ENCODE data around the gene NUMB. TPM values are rescaled to one million over a fixed set of nuclear protein-coding genes. Genes with fewer than 3 reads are reported as not detected.
A peak's percentile ranks its signal among the peaks of the same experiment; 100 is the strongest.

The NUMB gene
- total and polyA plus RNA-seq, 2 of the 13 experiments (the other 11 are each of a cell fraction or from before 2014, with no cell fraction given) = 20.3 to 71.1 TPM

DNA sequence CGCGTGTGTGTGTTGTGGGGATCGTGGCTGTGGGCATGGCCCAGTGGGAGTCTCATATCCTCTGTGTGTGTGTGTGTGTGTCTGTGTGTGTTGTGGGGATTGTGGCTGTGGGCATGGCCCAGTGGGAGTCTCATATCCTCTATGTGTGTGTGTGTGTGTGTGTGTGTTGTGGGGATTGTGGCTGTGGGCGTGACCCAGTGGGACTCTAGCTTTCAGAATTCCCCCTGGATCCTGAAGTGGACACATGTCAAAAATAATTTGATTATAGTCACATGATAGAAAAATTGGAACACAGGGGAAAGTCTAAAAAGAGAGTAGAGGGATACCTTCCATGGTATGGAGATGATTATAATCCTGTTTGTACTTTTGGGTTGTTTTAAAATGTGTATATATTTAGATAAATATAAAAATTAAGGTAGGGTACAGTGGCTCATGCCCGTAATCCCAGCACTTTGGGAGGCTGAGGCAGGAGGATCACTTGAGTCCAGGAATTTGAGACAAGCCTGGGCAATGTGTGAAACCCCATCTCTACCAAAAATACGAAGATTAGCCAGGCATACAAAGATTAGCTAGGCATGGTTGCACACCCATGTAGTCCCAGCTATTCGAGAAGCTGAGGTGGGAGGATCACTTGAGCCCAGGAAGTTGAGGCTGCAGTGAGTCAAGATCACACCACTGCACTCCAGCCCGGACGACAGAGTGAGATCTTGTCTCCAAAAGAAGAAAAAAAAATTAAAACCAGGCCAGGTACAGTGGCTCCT is 210.1 kb downstream of the NUMB start:
- Histone ChIP-seq H3K27ac (ENCODE audit: extremely low read length, insufficient read depth, low read length) (no peak overlapping the region), H3K4me2 (ENCODE audit: low read depth, low read length) (no peak overlapping the region), H3K4me1 (ENCODE audit: insufficient read depth, low read length) (no peaks in the 10 kb centered on the region), H4K20me1 (ENCODE audit: insufficient read depth, low read length) (no peaks in the 10 kb centered on the region), H3K79me2 (ENCODE audit: insufficient read depth, low read length) (no peaks in the 10 kb centered on the region), H2AFZ (ENCODE audit: low read length) (no peak overlapping the region), H3K36me3 (replicated peaks in 1 of 2; ENCODE audit: control insufficient read depth in 1 of 2, insufficient read depth in 2 of 2, low read length in 2 of 2) (no peaks in the 10 kb centered on the region), H3K4me3 (replicated peaks in 1 of 3; ENCODE audit: insufficient read depth in 1 of 3, low read depth in 2 of 3, low read length in 3 of 3) (no peak overlapping the region), H3K9me3 (ENCODE audit: low read length) (no peaks in the 10 kb centered on the region), H3K9ac (ENCODE audit: insufficient read depth, low read depth, low read length) (no peak overlapping the region), H3K27me3 (ENCODE audit: control insufficient read depth in 1 of 2, insufficient read depth in 2 of 2, low read length in 2 of 2) (peaks cover 7 to 33% of the 10 kb centered on the region in 2 experiments)
- ATAC-seq (no peak), DNase-seq (ENCODE audit: low spot score) (no peak), FAIRE-seq (no peak)
- no TSS peak for BruUV-seq (replicated peaks)
- no peak for TF ChIP-seq ZBTB44 (CRISPR knock-in tag; IDR thresholded peaks at IDR 0.05)
- TF ChIP-seq SIN3B (IDR thresholded peaks at IDR 0.05; ENCODE audit: low read length) = no peak
- TF ChIP-seq ZNF276 (CRISPR knock-in tag; IDR thresholded peaks at IDR 0.05; ENCODE audit: low read depth) = no peak
- no peak for TF ChIP-seq DR1 (CRISPR knock-in tag; IDR thresholded peaks at IDR 0.05)
- TF ChIP-seq ZNF616 (CRISPR knock-in tag; IDR thresholded peaks at IDR 0.05; ENCODE audit: low read depth) = no peak
- TF ChIP-seq, protein P1, sequence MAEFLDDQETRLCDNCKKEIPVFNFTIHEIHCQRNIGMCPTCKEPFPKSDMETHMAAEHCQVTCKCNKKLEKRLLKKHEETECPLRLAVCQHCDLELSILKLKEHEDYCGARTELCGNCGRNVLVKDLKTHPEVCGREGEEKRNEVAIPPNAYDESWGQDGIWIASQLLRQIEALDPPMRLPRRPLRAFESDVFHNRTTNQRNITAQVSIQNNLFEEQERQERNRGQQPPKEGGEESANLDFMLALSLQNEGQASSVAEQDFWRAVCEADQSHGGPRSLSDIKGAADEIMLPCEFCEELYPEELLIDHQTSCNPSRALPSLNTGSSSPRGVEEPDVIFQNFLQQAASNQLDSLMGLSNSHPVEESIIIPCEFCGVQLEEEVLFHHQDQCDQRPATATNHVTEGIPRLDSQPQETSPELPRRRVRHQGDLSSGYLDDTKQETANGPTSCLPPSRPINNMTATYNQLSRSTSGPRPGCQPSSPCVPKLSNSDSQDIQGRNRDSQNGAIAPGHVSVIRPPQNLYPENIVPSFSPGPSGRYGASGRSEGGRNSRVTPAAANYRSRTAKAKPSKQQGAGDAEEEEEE (CRISPR knock-in tag; IDR thresholded peaks at IDR 0.05; ENCODE audit: borderline replicate concordance) = no peak
- no peak for TF ChIP-seq ELF4 (CRISPR knock-in tag; IDR thresholded peaks at IDR 0.05; ENCODE audit: borderline replicate concordance)
- peak; percentile 12; the same call in 1 of the 2 replicates for TF ChIP-seq ZNF646 (CRISPR knock-in tag; IDR thresholded peaks at IDR 0.05)
- POLR2A ChIA-PET = no interaction called here
- CTCF ChIA-PET (ENCODE audit: low intra/inter-chr PET ratio, low total read pairs) = no interaction called here
- WGBS (ENCODE audit: low lambda C conversion rate) = 22% methylated on average over 6 of the region's 9 CpGs
- in situ Hi-C loops (cut with HindIII; ENCODE audit: extremely low pct_ligation_motif_present, low pct_unique_long_range_greater_than_20kb) = no loop called here
- intact Hi-C loops (cut with micrococcal nuclease; ENCODE audit: unreplicated experiment) = no loop called here
